ENCODE results near the gene CARS2.

CARS2 gene

DNA sequence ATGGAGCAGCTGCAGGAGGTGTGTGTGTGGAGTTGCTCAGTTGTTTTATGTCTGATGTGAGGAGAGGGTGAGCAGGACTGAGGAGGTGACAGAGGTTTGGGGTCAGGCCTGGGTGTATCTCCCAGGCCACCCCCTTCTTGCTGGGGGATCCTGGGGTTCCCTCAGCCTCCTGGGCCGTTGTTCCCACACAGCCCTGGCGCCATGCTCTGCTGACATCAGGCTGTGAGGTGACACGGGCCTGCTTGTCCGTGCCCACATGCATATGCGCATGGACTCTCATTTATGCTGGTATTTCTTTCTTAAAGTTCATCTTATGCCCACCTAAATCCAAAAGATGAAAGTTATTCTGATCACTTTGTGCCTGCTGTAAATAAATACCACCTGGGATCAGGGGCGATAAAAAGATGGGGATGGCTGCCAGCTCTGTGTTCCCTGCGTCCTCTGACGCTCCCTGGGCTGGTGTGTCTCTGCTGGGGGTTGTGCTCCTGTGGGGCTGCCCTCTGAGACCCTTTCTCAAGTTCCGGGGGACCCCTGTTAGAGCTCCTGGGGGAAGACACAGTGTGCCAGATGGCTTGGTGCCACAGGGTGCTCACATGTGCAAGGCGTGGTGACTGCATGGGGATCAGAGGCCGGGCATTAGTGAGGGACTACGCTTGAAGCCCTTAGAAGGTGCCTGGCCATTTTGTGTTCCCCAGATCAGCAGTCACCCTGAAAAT, 78.0 kb downstream of the CARS2 start:
- Histone ChIP-seq H3K36me3 (replicated peaks) (peaks cover 22% of the 10 kb centered on the region), H3K27me3 (replicated peaks) (no peaks in the 10 kb centered on the region), H3K27ac (peak overlapping the region; percentile 85), H3K4me3 (ENCODE audit: low read depth, low read length) (no peak overlapping the region)
- no peak for DNase-seq
- in situ Hi-C loops (cut with HindIII; ENCODE audit: low pct_ligation_motif_present, low sequenced_read_pairs) = no loop called here
- TF ChIP-seq, protein P1, sequence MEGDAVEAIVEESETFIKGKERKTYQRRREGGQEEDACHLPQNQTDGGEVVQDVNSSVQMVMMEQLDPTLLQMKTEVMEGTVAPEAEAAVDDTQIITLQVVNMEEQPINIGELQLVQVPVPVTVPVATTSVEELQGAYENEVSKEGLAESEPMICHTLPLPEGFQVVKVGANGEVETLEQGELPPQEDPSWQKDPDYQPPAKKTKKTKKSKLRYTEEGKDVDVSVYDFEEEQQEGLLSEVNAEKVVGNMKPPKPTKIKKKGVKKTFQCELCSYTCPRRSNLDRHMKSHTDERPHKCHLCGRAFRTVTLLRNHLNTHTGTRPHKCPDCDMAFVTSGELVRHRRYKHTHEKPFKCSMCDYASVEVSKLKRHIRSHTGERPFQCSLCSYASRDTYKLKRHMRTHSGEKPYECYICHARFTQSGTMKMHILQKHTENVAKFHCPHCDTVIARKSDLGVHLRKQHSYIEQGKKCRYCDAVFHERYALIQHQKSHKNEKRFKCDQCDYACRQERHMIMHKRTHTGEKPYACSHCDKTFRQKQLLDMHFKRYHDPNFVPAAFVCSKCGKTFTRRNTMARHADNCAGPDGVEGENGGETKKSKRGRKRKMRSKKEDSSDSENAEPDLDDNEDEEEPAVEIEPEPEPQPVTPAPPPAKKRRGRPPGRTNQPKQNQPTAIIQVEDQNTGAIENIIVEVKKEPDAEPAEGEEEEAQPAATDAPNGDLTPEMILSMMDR (IDR thresholded peaks at IDR 0.05; ENCODE audit: low read depth, low read length, missing control alignments) = no peak

DNA sequence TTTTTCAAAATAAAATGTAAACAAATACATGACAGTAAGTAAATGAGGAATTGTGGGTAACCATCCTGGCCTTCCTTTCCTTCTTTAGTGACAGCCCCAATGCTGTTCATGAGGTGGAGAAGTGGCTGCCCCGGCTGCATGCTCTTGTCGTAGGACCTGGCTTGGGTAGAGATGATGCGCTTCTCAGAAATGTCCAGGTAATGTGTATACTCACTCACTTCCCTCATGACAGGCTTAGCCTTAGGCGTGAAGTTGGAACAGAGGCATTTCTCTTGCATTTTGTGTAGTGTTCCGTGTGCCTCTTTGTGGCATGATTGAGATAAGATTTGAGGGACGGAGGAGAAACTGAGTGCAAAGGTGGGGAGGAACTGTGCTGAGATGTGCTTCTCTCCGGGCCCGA, 78.6 kb downstream of the CARS2 start:
- Histone ChIP-seq H3K27ac (no peak overlapping the region), H3K36me3 (replicated peaks) (peaks cover 28% of the 10 kb centered on the region), H3K27me3 (replicated peaks) (no peaks in the 10 kb centered on the region), H3K4me3 (ENCODE audit: low read depth, low read length) (no peak overlapping the region)
- in situ Hi-C loops (cut with HindIII; ENCODE audit: low pct_ligation_motif_present, low sequenced_read_pairs) = no loop called here
- DNase-seq = no peak
- TF ChIP-seq, protein P1 (IDR thresholded peaks at IDR 0.05; ENCODE audit: low read depth, low read length, missing control alignments) = no peak

DNA sequence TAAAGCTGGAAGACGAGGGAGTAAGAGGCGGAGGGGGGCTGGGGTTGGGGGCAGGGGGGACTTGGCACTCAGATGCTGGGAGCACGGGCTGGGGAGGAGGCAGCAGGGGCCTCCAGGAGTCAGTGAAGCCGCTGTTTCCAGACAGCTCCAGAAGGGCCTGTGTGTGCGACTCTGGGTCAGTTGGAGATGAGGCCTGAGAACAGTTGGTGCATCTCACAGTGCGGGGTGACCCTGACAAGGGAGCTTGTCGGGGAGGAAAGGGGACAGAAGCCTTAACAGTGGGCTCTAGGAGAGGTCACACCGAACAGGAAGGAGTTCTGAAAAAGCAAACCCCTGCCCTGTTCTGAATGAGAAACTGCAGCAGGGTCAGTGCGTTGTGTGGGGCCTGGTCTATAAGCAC, 79.4 kb downstream of the CARS2 start:
- in situ Hi-C loops (cut with HindIII; ENCODE audit: low pct_ligation_motif_present, low sequenced_read_pairs) = no loop called here
- Histone ChIP-seq H3K27ac (no peak overlapping the region), H3K36me3 (replicated peaks) (peaks cover 31% of the 10 kb centered on the region)

DNA sequence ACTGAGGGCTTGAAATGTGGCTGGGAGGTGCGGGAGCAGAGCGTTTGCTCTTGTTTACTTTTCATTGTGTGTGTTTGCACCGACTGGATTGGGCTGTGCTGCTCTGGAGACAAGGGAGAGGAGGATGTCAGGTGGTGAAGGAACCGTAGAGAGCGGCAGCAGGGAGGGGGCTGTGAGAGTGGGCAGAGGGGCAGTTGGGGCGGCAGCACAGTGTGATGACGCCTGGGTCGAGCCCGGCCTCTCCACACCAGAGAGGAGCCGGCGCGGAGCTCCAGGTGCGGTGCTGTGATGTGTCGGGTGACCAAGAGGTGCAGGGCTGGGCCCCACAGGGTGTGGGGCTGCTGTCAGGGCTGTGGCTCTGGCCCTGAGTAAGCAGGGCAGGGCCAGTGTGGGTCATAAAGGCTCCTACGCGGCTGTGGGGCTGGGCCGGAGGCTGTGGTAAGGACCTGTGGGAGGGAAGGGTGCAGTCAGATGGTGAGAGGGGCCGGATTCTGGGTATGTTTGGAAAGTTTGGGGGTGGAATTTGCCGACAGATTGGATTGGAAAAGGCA, 80.1 kb downstream of the CARS2 start:
- TF ChIP-seq, protein P1 (IDR thresholded peaks at IDR 0.05; ENCODE audit: low read depth, low read length, missing control alignments) = no peak
- DNase-seq = no peak
- Histone ChIP-seq H3K4me3 (ENCODE audit: low read depth, low read length) (no peak overlapping the region), H3K36me3 (replicated peaks) (peaks cover 31% of the 10 kb centered on the region), H3K27ac (no peak overlapping the region), H3K27me3 (replicated peaks) (no peaks in the 10 kb centered on the region)
- in situ Hi-C loops (cut with HindIII; ENCODE audit: low pct_ligation_motif_present, low sequenced_read_pairs) = no loop called here

More for the DNA sequence above, 79.4 kb downstream of the CARS2 start:
- no peak overlapping the region for H3K4me3 ChIP-seq (ENCODE audit: low read depth, low read length)
- no peak for DNase-seq
- no peaks in the 10 kb centered on the region for H3K27me3 ChIP-seq (replicated peaks)
- TF ChIP-seq, protein P1 (IDR thresholded peaks at IDR 0.05; ENCODE audit: low read depth, low read length, missing control alignments) = no peak

DNA sequence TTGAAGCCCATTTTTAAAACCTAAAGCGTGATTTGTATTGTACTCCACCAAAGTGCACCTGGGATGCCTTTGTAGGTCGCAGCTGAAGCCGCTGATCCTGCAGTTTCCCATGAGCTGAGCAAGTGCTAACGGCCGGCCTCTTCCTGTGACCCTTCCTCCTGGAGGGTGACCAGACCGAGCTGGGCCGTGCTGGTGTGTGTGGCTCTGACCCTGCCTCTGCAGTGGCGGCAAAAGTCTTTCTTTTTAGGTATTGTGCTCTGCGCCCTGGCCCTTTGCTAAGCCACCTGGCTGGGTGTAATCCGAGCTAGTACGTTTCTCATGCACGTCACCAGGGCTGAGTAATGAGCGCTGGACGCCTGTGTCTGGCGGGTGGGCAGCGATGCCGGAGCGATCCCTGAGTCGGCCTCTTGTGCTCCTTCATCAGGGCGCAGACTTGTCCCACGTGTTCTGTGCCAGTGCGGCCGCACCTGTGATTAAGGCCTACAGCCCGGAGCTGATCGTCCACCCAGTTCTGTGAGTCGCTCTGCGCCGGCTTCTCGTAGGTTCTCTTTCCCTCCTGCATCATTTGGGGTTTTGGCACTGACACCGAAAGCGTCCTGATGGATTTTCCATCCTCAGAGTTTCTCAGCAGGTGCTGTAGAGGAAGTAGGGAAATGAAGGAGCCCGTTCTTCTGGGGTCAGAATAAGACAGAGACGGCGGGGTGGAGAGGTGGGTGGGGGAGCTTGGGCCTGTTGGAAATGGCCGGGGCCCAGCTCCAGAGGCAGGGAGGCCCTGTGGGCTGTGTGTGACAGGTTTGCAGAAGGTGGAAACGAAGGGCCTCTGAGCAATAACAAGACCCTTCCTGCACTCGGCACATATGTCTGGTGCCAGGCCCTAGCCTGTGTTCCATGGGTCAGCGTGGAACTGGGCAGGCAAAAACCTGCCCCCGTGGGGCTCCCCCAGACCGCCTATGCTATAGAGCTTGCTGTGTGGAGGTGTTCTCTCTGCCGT, 80.9 kb downstream of the CARS2 start:
- no peak overlapping the region for H3K27ac ChIP-seq
- TF ChIP-seq, protein P1 (IDR thresholded peaks at IDR 0.05; ENCODE audit: low read depth, low read length, missing control alignments) = no peak
- no peak overlapping the region for H3K4me3 ChIP-seq (ENCODE audit: low read depth, low read length)
- DNase-seq = no peak
- no peaks in the 10 kb centered on the region for H3K27me3 ChIP-seq (replicated peaks)
- in situ Hi-C loops (cut with HindIII; ENCODE audit: low pct_ligation_motif_present, low sequenced_read_pairs) = no loop called here
- peaks cover 31% of the 10 kb centered on the region for H3K36me3 ChIP-seq (replicated peaks)
